CD14-positive monocyte (primary cell): ENCODE results near the gene HUNK. TPM values are rescaled to one million over a fixed set of nuclear protein-coding genes. Genes with fewer than 3 reads are reported as not detected.

ENCODE experiments used
- DNase-seq, 3 donors: peaks; one replicate each; pipeline ENCODE4 v3.0.0-alpha.2; 2011 to 2022
- H2AFZ ChIP-seq: 2 replicates; pipeline ENCODE4 v1.6.0; 2012; ENCODE audit warnings: mild to moderate bottlenecking, low read depth, low read length, inconsistent platforms; ENCODE audit not compliant: insufficient read depth, poor library complexity, severe bottlenecking
- H3K27ac ChIP-seq, 2 donors: 1 replicate in 1 of 2; 2 replicates in 1 of 2; pipeline ENCODE4 v1.5.1; 2012 to 2013; ENCODE audit warnings: low read length in 2 of 2, control low read depth in 1 of 2, inconsistent platforms in 1 of 2, low read depth in 1 of 2, mild to moderate bottlenecking in 1 of 2
- H3K27me3 ChIP-seq, 2 donors: one replicate each; pipeline versions ENCODE4 v1.6.0 to v1.6.1; 2011 to 2013; ENCODE audit warnings: low read length in 2 of 2; ENCODE audit not compliant: control insufficient read depth in 2 of 2, insufficient read depth in 2 of 2
- H3K36me3 ChIP-seq, 2 donors: replicated peaks in 1 of 2; 1 replicate in 1 of 2; 2 replicates in 1 of 2; pipeline versions ENCODE4 v1.5.1 to v1.6.1; 2012 to 2013; ENCODE audit warnings: low read length in 2 of 2, control low read depth in 1 of 2, inconsistent platforms in 1 of 2, mild to moderate bottlenecking in 1 of 2; ENCODE audit not compliant: insufficient read depth in 2 of 2, control insufficient read depth in 1 of 2
- H3K4me1 ChIP-seq, 2 donors: 1 replicate in 1 of 2; 2 replicates in 1 of 2; pipeline versions ENCODE4 v1.5.1 to v1.6.1; 2012 to 2013; ENCODE audit warnings: low read length in 2 of 2, control low read depth in 1 of 2, inconsistent platforms in 1 of 2, mild to moderate bottlenecking in 1 of 2, moderate library complexity in 1 of 2; ENCODE audit not compliant: insufficient read depth in 2 of 2, control insufficient read depth in 1 of 2
- H3K4me2 ChIP-seq: replicated peaks from 2 replicates; pipeline ENCODE3; 2012; ENCODE audit warnings: low read length, moderate library complexity, mild to moderate bottlenecking; ENCODE audit not compliant: poor library complexity, severe bottlenecking; ENCODE audit errors: extremely low read depth
- H3K4me3 ChIP-seq, 3 experiments: fragments of 200-600 bp in 1 of 3; sonication (generic) in 1 of 3; replicated peaks in 1 of 3; 1 replicate in 2 of 3; 2 replicates in 1 of 3; pipeline ENCODE4 v1.5.1; 2011 to 2013; ENCODE audit warnings: low read length in 3 of 3, mild to moderate bottlenecking in 3 of 3, control low read depth in 2 of 3, low read depth in 2 of 3, inconsistent platforms in 1 of 3, moderate library complexity in 1 of 3
- H3K79me2 ChIP-seq: 2 replicates; pipeline ENCODE4 v1.6.0; 2012; ENCODE audit warnings: mild to moderate bottlenecking, control low read depth, inconsistent platforms, low read length, moderate library complexity; ENCODE audit not compliant: insufficient read depth
- H3K9ac ChIP-seq: 2 replicates; pipeline ENCODE4 v1.6.0; 2017; ENCODE audit warnings: low read length, mild to moderate bottlenecking; ENCODE audit not compliant: insufficient read depth, poor library complexity, severe bottlenecking
- H3K9me3 ChIP-seq, 2 donors: replicated peaks in 1 of 2; 1 replicate in 1 of 2; 2 replicates in 1 of 2; pipeline versions ENCODE4 v1.5.1 to v1.6.1; 2012 to 2013; ENCODE audit warnings: low read length in 2 of 2, control low read depth in 1 of 2; ENCODE audit not compliant: control insufficient read depth in 1 of 2, insufficient read depth in 1 of 2
- H4K20me1 ChIP-seq: 2 replicates; pipeline ENCODE4 v1.6.0; 2012; ENCODE audit warnings: mild to moderate bottlenecking, low read length, control low read depth, moderate library complexity; ENCODE audit not compliant: insufficient read depth
- H3K27ac Mint-ChIP-seq, 7 donors: one replicate each; pipeline ENCODE4 v1.8.0; 2020; ENCODE audit warnings: mild to moderate bottlenecking in 7 of 7, mixed read lengths in 7 of 7, moderate library complexity in 6 of 7, inconsistent platforms in 2 of 7
- H3K27me3 Mint-ChIP-seq, 3 donors: one replicate each; pipeline ENCODE4 v1.8.0; 2021 to 2022; ENCODE audit warnings: low read depth in 3 of 3, mild to moderate bottlenecking in 3 of 3, mixed read lengths in 3 of 3, moderate library complexity in 3 of 3, inconsistent platforms in 1 of 3
- H3K36me3 Mint-ChIP-seq, 2 donors: one replicate each; pipeline ENCODE4 v1.8.0; 2020; ENCODE audit warnings: mixed read lengths in 2 of 2, inconsistent platforms in 1 of 2, mild to moderate bottlenecking in 1 of 2
- H3K4me1 Mint-ChIP-seq: one replicate; pipeline ENCODE4 v1.8.0; 2020; ENCODE audit warnings: mild to moderate bottlenecking, mixed read lengths
- H3K4me3 Mint-ChIP-seq, 2 donors: one replicate each; pipeline ENCODE4 v1.8.0; 2020; ENCODE audit warnings: mild to moderate bottlenecking in 2 of 2, mixed read lengths in 2 of 2, moderate library complexity in 1 of 2
- H3K9me3 Mint-ChIP-seq, 7 donors: one replicate each; pipeline ENCODE4 v1.8.0; 2020 to 2022; ENCODE audit warnings: mixed read lengths in 7 of 7, mild to moderate bottlenecking in 6 of 7, moderate library complexity in 6 of 7, inconsistent platforms in 2 of 7
- WGBS: methylation state at CpG from one replicate; pipeline ENCODE4 v1.1.5; 2013; ENCODE audit warnings: missing lambda C conversion rate; ENCODE audit not compliant: insufficient coverage; 5-methylcytosine and 5-hydroxymethylcytosine counted together
- intact Hi-C, 2 donors: fragments of 100-400 bp; cut with micrococcal nuclease; formaldehyde crosslinking; loops; one replicate each; pipeline versions ENCODE4 v1.15.0 to v1.15.1; 2023
- polyA plus RNA-seq, 3 donors: library from polyadenylated mRNA; depleted of rRNA in 1 of 3; unstranded in 2 of 3; stranded (reverse) in 1 of 3; fragments of 300-500 nt in 2 of 3; fragments of >200 nt in 1 of 3; fragmentation: Illumina TruSeq in 2 of 3; gene quantifications; 1 replicate in 2 of 3; 2 replicates in 1 of 3; pipeline ENCODE4 v1.2.3, GENCODE V29; 2012 to 2021
- TF ChIP-seq, protein P1 (sequence below): fragments of 200-600 bp; IDR thresholded peaks from one replicate; pipeline ENCODE4 v1.8.0; 2022; ENCODE audit warnings: antibody characterized with exemption, mild to moderate bottlenecking

HUNK gene
- polyA plus RNA-seq, 3 donors: not detected

DNA sequence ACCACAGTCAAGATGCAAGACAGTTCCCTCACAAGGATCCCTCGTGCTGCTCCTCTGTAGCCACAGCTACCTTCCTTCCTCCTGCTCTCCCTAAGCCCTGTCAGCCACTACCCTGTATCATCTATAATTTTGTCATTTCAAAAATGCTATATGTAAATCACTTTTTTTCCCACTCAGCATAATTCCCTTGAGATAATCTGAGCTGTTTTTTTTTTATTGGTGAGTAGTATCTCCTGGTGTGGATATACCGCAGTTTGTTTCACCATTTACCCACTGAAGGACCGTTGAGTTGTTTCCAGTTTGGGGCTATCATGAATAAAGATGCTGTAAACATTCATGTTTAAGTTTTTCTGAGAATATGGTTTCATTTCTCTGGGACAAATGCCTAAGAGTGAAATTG lies 88.2 kb downstream of the HUNK start:
- Mint-ChIP-seq H3K4me1 (no peaks in the 10 kb centered on the region), H3K27me3 (peaks cover 0 to 4% (median 2%) of the 10 kb centered on the region in 3 donors), H3K4me3 (no peak overlapping the region), H3K36me3 (no peaks in the 10 kb centered on the region), H3K27ac (no peak overlapping the region), H3K9me3 (peaks cover 0 to 9% (median 5%) of the 10 kb centered on the region in 7 donors)
- no peak overlapping the region for H2AFZ ChIP-seq
- H4K20me1 ChIP-seq: no peaks in the 10 kb centered on the region
- TF ChIP-seq, protein P1, sequence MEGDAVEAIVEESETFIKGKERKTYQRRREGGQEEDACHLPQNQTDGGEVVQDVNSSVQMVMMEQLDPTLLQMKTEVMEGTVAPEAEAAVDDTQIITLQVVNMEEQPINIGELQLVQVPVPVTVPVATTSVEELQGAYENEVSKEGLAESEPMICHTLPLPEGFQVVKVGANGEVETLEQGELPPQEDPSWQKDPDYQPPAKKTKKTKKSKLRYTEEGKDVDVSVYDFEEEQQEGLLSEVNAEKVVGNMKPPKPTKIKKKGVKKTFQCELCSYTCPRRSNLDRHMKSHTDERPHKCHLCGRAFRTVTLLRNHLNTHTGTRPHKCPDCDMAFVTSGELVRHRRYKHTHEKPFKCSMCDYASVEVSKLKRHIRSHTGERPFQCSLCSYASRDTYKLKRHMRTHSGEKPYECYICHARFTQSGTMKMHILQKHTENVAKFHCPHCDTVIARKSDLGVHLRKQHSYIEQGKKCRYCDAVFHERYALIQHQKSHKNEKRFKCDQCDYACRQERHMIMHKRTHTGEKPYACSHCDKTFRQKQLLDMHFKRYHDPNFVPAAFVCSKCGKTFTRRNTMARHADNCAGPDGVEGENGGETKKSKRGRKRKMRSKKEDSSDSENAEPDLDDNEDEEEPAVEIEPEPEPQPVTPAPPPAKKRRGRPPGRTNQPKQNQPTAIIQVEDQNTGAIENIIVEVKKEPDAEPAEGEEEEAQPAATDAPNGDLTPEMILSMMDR: no peak
- no peak for DNase-seq
- peaks cover 0 to 5% of the 10 kb centered on the region in 2 donors for H3K9me3 ChIP-seq
- no peak overlapping the region for H3K4me3 ChIP-seq
- H3K9ac ChIP-seq: no peak overlapping the region
- no peaks in the 10 kb centered on the region for H3K27me3 ChIP-seq
- H3K4me1 ChIP-seq: no peaks in the 10 kb centered on the region
- no peaks in the 10 kb centered on the region for H3K79me2 ChIP-seq
- intact Hi-C loops: no loop called here
- H3K27ac ChIP-seq: no peak overlapping the region
- H3K36me3 ChIP-seq: no peaks in the 10 kb centered on the region
- 92% methylated on average over 2 of the region's 3 CpGs for WGBS
- H3K4me2 ChIP-seq: no peak overlapping the region

DNA sequence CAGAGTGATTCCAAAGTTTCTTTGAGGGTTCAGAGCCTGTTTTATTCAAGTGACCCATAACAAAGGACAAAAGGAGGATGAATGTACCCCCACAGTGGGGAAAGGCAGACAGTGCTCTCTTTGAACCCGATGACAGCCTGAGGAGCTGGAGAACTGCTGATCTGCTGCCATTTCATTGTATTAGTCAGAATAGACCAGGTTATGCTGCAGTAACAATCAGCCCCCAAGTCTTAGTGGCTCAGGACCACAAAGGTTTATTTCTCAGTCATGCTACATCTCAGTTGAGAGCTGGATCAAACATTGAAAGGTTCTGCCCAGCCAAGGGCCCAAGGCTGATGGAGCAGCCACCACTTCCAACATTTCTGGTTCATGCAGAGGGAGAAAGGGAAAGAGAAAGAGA lies 88.9 kb downstream of the HUNK start:
- Histone ChIP-seq H3K9me3 (peaks cover 0 to 5% of the 10 kb centered on the region in 2 donors), H3K4me2 (no peak overlapping the region), H3K27ac (no peak overlapping the region), H2AFZ (no peak overlapping the region), H3K4me3 (no peak overlapping the region), H4K20me1 (no peaks in the 10 kb centered on the region), H3K27me3 (no peaks in the 10 kb centered on the region), H3K36me3 (no peaks in the 10 kb centered on the region), H3K4me1 (no peaks in the 10 kb centered on the region), H3K9ac (no peak overlapping the region), H3K79me2 (no peaks in the 10 kb centered on the region)
- Mint-ChIP-seq H3K27me3 (peaks cover 0 to 4% (median 2%) of the 10 kb centered on the region in 3 donors), H3K4me1 (no peaks in the 10 kb centered on the region), H3K9me3 (peaks cover 0 to 9% (median 5%) of the 10 kb centered on the region in 7 donors), H3K4me3 (no peak overlapping the region), H3K36me3 (no peaks in the 10 kb centered on the region), H3K27ac (no peak overlapping the region)
- TF ChIP-seq, protein P1: no peak
- 89% methylated on average over 1 of the region's 1 CpG for WGBS
- no peak for DNase-seq
- intact Hi-C loops: no loop called here
